Astrocyte of the spinal cord (primary cell): ENCODE data around the gene DTWD2.
"Not testable (repeated sequence)": the region's sequence is repeated elsewhere in the genome, so short reads cannot be mapped to it uniquely, and the experiment has no call there.

ENCODE experiments used
- DNase-seq: peaks from one replicate; pipeline ENCODE4 v3.0.0; 2011; ENCODE audit warnings: low read depth, low spot score
- H3K4me3 ChIP-seq: 2 replicates; pipeline ENCODE4 v1.5.1; 2011; ENCODE audit warnings: low read depth, mild to moderate bottlenecking, low read length, moderate library complexity
- in situ Hi-C: cut with HindIII; loops from 2 replicates; pipeline ENCODE4 v1.10.0; 2017; ENCODE audit warnings: low sequenced_read_pairs
- TF ChIP-seq, protein P1 (sequence below): IDR thresholded peaks from 2 replicates; pipeline ENCODE4 v1.5.1; 2012; ENCODE audit warnings: low read depth, mild to moderate bottlenecking, low read length, inconsistent platforms

The DTWD2 gene

DNA sequence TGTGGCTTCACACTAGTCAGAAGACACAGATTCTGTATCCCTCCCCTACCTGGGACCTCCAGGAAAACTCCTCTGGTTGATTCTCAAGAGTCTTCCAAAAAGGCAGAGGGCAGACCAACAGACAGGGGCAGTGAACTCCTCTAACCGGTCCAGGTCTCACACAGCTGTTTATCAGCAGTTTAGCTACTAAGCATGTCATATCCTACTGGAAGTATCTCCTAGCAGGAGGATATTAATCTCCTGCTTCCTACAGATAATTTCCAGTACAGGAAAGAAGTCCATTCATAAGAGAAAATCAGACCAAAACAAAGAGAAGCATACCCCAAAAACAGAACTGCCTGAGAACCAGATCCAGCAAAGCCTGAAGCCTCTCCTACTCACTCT is 64.3 kb downstream of the DTWD2 start:
- in situ Hi-C loops: no loop called here
- no peak for DNase-seq
- TF ChIP-seq, protein P1, sequence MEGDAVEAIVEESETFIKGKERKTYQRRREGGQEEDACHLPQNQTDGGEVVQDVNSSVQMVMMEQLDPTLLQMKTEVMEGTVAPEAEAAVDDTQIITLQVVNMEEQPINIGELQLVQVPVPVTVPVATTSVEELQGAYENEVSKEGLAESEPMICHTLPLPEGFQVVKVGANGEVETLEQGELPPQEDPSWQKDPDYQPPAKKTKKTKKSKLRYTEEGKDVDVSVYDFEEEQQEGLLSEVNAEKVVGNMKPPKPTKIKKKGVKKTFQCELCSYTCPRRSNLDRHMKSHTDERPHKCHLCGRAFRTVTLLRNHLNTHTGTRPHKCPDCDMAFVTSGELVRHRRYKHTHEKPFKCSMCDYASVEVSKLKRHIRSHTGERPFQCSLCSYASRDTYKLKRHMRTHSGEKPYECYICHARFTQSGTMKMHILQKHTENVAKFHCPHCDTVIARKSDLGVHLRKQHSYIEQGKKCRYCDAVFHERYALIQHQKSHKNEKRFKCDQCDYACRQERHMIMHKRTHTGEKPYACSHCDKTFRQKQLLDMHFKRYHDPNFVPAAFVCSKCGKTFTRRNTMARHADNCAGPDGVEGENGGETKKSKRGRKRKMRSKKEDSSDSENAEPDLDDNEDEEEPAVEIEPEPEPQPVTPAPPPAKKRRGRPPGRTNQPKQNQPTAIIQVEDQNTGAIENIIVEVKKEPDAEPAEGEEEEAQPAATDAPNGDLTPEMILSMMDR: no peak
- H3K4me3 ChIP-seq: no peak overlapping the region

DNA sequence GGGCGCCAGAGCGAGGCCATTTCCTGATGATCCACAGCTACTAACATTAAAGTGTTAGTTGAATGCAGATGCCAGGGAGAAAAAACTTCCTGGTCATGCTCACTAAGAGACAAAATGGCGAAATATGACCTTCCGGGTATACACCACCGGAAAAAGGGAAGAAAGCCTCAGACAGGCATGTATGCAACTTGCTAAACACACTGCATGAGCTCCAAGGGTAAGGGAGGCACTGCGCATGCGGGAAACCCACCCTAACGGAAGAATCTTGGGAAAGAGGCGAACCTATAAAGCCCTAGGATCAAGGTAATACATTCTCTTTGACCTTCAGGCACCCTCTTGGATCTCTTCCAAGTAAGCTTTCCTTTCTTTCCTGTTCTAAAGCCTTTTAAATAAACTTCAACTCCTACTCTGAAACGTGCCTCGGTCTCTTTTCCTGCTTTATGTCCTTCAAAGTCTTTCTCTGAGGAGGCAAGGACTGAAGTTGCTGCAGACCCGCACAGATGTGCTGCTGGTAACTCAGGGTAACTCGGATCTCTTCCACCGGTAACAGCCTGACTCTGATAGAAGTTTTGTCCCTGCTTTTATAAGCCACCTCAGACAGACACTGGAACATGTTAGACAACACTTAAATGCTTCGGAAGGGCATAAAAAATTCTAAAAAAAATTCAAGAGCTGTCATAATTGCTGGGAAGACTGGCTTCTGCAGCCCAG is 64.9 kb downstream of the DTWD2 start:
- no peak overlapping the region for H3K4me3 ChIP-seq
- TF ChIP-seq, protein P1: no peak
- in situ Hi-C loops: no loop called here
- no peak for DNase-seq

DNA sequence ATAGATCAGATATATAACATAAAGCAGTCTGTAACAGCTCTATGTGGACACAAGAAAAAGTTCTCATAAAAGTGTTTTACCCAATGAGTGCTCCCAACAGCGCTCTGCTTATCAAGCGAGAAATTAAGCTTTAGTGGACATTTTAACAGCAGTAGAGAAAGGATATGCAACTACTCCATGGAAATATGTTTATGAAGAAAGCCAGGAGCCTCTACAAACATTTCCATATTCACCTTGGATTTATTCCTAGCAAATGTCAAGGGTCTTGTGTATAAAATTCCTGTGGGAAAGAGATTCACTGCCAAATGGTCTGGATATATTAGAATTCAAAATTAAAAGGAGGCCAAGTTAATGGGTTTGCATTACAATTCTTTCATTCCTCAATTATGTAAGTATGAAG is 66.5 kb downstream of the DTWD2 start:
- DNase-seq: peak; percentile 5
- H3K4me3 ChIP-seq: no peak overlapping the region
- in situ Hi-C loops: no loop called here
- TF ChIP-seq, protein P1: no peak

DNA sequence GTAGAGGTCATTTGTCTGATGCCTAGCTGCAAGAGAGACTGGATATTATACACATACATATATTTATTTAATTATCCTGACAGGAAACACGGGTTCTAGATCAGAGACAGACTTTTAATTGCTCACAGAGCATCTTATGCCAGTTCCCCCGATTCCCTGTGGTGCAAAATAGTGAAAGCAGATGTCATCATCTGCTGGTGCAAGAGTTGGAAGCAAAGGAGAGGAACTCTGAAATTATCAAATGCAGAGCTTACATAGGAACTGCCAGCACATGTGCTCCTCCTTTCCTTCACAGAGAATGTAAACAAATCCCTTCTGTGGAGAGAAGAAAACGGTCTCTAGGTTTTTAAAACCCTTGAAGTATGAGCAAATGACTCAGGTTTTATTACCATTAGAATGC is 69.3 kb downstream of the DTWD2 start:
- H3K4me3 ChIP-seq: no peak overlapping the region
- TF ChIP-seq, protein P1: no peak
- peak; percentile 22 for DNase-seq
- in situ Hi-C loops: no loop called here

DNA sequence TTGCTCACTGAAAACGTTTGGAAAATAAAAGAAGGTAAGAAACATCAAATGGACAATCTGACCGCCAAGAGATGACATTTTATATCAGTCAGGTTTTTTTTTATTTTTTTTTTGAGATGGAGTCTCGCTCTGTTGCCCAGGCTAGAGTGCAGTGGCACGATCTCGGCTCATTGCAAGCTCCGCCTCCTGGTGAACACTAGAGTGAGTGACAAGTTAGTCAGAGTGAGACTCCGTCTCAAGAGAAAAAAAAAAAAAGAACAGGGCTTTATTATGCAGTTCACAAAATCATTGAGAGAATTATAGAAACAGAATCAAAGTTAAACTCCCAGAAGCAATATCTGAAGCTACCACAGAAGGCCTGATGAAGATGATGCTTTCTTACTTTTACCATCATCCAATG is 70.1 kb downstream of the DTWD2 start:
- in situ Hi-C loops: no loop called here
- no peak overlapping the region for H3K4me3 ChIP-seq
- TF ChIP-seq, protein P1: no peak
- no peak for DNase-seq

DNA sequence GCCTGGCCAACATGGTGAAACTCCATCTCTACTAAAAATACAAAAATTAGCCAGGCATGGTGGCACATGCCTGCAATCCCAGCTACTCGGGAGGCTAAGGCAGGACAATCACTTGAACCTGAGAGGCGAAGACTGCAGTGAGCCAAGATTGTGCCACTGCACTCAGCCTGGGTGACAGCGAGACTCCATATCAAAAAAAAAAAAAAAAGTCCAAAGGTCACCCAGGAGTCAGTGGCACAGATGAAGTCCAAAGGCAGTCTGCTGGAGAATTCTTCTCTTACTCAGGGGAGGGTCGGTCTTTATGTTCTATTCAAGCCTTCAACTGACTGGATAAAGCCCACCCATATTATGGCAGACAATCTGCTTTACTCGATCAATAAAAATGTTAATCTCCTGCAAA is 80.8 kb downstream of the DTWD2 start:
- DNase-seq, in situ Hi-C loops, H3K4me3 ChIP-seq: not testable (repeated sequence)

DNA sequence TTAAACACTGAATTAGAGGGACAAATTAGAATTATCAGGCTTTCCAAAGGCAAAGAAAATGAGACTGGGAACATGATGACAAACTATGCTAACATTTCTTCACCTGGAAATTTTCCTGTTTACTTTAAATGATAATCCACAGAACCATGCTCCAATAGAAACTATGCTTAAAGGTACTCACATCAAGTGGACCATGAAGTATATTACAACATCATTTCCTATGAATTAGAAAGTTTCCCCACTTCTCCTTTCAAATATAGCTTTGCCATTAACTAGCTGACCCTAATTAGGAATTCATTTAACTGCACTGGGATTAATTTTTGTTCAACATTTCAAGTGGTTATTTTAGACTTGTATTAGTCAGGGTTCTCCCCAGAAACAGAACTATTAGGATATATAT is 81.4 kb downstream of the DTWD2 start:
- DNase-seq: no peak
- no peak overlapping the region for H3K4me3 ChIP-seq
- TF ChIP-seq, protein P1: no peak
- in situ Hi-C loops: no loop called here
